Colonic mucosa (tissue), 4 donors: ENCODE measurements around the gene PTPRN2. TPM values are rescaled to one million over a fixed set of nuclear protein-coding genes. Genes with fewer than 3 reads are reported as not detected.
A peak's percentile ranks its signal among the peaks of the same experiment; 100 is the strongest.

Source experiments
- DNase-seq: peaks from one replicate; pipeline ENCODE4 v3.0.0-alpha.2; 2020
- H3K27ac ChIP-seq: fragments of 200-600 bp; one replicate; pipeline ENCODE4 v1.8.0; 2021
- H3K27me3 ChIP-seq: fragments of 200-600 bp; one replicate; pipeline ENCODE4 v1.8.0; 2021
- H3K36me3 ChIP-seq: fragments of 200-600 bp; one replicate; pipeline ENCODE4 v1.8.0; 2021
- H3K4me1 ChIP-seq: fragments of 200-600 bp; one replicate; pipeline ENCODE4 v1.8.0; 2021; ENCODE audit warnings: mild to moderate bottlenecking
- H3K4me3 ChIP-seq: fragments of 200-600 bp; one replicate; pipeline ENCODE4 v1.8.0; 2021
- H3K9ac ChIP-seq, 2 donors: one replicate each; pipeline ENCODE4 v1.7.0; 2013; ENCODE audit warnings: control low read depth in 2 of 2, low read depth in 2 of 2, low read length in 2 of 2
- H3K9me3 ChIP-seq: fragments of 200-600 bp; one replicate; pipeline ENCODE4 v1.8.0; 2021
- CTCF ChIP-seq: fragments of 200-600 bp; IDR thresholded peaks from one replicate; pipeline ENCODE4 v1.8.0; 2022; ENCODE audit warnings: antibody characterized with exemption, mild to moderate bottlenecking
- intact Hi-C: fragments of 100-400 bp; cut with DNase I; formaldehyde crosslinking; loops from one replicate; pipeline ENCODE4 v1.14.1; 2022
- total RNA-seq, 2 donors: library from RNA; stranded (reverse); fragmentation: NEBNext Ultra II Directional in 1 of 2; extraction: Animal tissue kit (Norgen Biotek cat#: 25700) in 1 of 2; gene quantifications; one replicate each; pipeline ENCODE4 v1.2.1, GENCODE V29; 2021
- donor health status: healthy.
- donor health status: DM: no; HTN: no; CAD: no.
- donor health status: DM: no; HTN: no; CAD: no.

The PTPRN2 gene
- total RNA-seq, 2 donors from 2014 or later, result 14.7 to 21.6 TPM

DNA sequence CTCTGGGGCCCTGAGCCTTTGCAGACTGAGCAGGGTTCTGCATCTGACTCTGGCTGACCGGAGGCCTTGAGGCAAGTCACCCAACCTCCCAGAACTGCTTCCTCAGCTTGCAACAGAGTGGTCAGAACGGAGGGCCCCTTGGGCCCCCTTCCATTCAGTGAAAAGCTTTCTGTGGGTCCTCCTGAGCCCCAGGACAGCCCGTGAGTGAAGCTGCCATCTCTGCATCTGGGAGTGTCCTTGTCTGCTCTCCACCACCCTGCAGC, 1026.2 kb downstream of the PTPRN2 start:
- Histone ChIP-seq H3K9ac (no peak overlapping the region), H3K4me1 (no peaks in the 10 kb centered on the region), H3K27ac (no peak overlapping the region), H3K27me3 (no peaks in the 10 kb centered on the region), H3K4me3 (no peak overlapping the region), H3K9me3 (no peaks in the 10 kb centered on the region), H3K36me3 (no peaks in the 10 kb centered on the region)
- no peak for TF ChIP-seq CTCF
- no peak for DNase-seq
- intact Hi-C loops, result no loop called here

- no peaks in the 10 kb centered on the region for H3K4me1 ChIP-seq
- no peaks in the 10 kb centered on the region for H3K27me3 ChIP-seq
- H3K4me3 ChIP-seq, result no peak overlapping the region
- intact Hi-C loops, result no loop called here
- H3K9me3 ChIP-seq, result no peaks in the 10 kb centered on the region
- no peaks in the 10 kb centered on the region for H3K36me3 ChIP-seq
- H3K27ac ChIP-seq, result no peak overlapping the region
- peak overlapping the region in 1 of 2 donors; percentile 9 for H3K9ac ChIP-seq
- no peak for DNase-seq
- TF ChIP-seq CTCF, result no peak
Measured at GRCh38 chr7:157560710-157561522, 1026.7 kb downstream of the PTPRN2 start.

DNA sequence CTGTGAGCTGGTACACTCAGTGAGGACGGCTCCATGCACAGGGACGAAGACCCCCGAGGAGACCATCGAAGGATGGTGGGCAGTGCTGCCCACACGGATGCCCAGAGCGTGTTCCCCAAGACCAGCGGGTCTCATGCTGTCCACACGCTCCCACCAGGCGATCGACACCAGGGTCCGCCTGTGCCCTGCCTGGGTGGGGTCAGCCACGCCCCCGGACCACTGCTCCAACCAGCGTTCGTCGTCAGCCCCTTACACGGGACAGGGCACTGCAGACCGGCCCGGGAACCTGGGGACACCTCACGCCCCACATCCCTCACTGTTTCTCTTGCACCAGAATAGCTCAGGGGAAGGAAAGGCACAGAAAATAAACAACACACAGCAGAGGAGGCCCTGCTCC, 1027.4 kb downstream of the PTPRN2 start:
- Histone ChIP-seq H3K36me3 (no peaks in the 10 kb centered on the region), H3K9me3 (no peaks in the 10 kb centered on the region), H3K4me3 (no peak overlapping the region), H3K9ac (no peak overlapping the region), H3K4me1 (no peaks in the 10 kb centered on the region), H3K27ac (no peak overlapping the region), H3K27me3 (no peaks in the 10 kb centered on the region)
- intact Hi-C loops, result no loop called here
- no peak for TF ChIP-seq CTCF
- DNase-seq, result no peak

GRCh38 chr7:157559596-157560257, 1027.9 kb downstream of the PTPRN2 start:
- no peak for DNase-seq
- TF ChIP-seq CTCF, result no peak
- Histone ChIP-seq H3K27ac (no peak overlapping the region), H3K36me3 (no peaks in the 10 kb centered on the region), H3K9ac (no peak overlapping the region), H3K9me3 (no peaks in the 10 kb centered on the region), H3K4me1 (no peaks in the 10 kb centered on the region), H3K4me3 (no peak overlapping the region), H3K27me3 (no peaks in the 10 kb centered on the region)
- intact Hi-C loops, result no loop called here

DNA sequence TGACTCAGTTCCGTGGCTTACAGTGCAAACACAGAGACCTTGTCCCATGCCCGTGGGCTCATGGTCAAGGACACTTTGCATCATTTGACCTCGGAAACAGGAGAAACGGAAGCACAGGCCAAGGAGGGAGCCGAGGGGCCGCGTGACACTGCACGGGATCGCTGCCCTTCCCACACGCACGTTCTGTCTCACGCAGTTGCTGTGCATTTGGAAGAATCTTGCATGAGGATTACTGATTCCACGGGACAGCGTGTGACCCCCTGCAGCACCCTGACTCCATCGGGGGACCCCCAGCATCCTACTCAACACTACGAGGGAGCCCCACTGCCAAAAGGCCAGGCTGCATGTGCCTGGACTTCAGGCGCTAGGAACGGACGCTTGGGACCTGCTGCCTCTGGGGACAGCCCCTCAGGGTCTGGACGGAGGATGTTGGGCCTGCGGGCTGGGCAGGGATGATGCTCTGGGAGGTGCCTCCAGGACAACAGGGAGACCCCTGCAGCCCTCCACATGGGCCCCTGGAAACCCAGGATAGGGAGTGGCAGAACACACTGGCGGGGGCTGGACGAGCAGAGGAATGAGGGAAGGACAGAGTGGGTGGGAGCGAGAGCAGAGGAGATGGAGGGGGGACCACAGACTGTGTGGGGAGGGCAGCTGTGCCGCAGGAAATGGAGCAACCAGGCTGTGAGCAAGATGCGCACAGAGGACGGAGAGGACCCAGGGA, 1028.6 kb downstream of the PTPRN2 start:
- Histone ChIP-seq H3K9me3 (no peaks in the 10 kb centered on the region), H3K9ac (no peak overlapping the region), H3K4me3 (no peak overlapping the region), H3K4me1 (no peaks in the 10 kb centered on the region), H3K27me3 (no peaks in the 10 kb centered on the region), H3K27ac (no peak overlapping the region), H3K36me3 (no peaks in the 10 kb centered on the region)
- TF ChIP-seq CTCF, result no peak
- DNase-seq, result no peak
- intact Hi-C loops, result no loop called here
